ENCODE results near the gene IDNK. TPM values are rescaled to one million over a fixed set of nuclear protein-coding genes. Genes with fewer than 3 reads are reported as not detected.

IDNK gene
- total and polyA plus RNA-seq, 10 of the 15 experiments (the other 5 are each of a cell fraction or from before 2014, with no cell fraction given): 7.0 to 19.1 (median 10.6) TPM

- no peak for TF ChIP-seq ESRRA (IDR thresholded peaks at IDR 0.05; ENCODE audit: low read length)
- TF ChIP-seq CHD4 (IDR thresholded peaks at IDR 0.05): no peak
- TF ChIP-seq SP1 (IDR thresholded peaks at IDR 0.05; ENCODE audit: low read depth, low read length): no peak
- no peak for TF ChIP-seq WRNIP1 (IDR thresholded peaks at IDR 0.05; ENCODE audit: borderline replicate concordance, low read depth, low read length)
- no peak for TF ChIP-seq MLLT1 (IDR thresholded peaks at IDR 0.05)
Measured at GRCh38 chr9:83675466-83675865, 52.5 kb downstream of the IDNK start (continued).

GRCh38 chr9:83677596-83677995, 54.7 kb downstream of the IDNK start:
- ChIA-PET SMC1A (ENCODE audit: uncharacterized antibody, unreplicated experiment) (interaction anchor here (0.6 to 1.3 kb wide), 3 partner anchors 8 to 18 kb away, joined by 3 to 5 read pairs (median 5); no protein-coding TSS in a partner anchor), CTCF (interaction anchor here (1.0 kb wide), 1 partner anchor 258 kb away, joined by 3 read pairs; no protein-coding TSS in a partner anchor), POLR2A (interaction anchor here (0.6 to 1.9 kb wide), 3 partner anchors 9 to 47 kb away, joined by 3 to 6 read pairs (median 4); no protein-coding TSS in a partner anchor), RAD21 (ENCODE audit: unreplicated experiment) (interaction anchor here (1.2 kb wide), 1 partner anchor 30 kb away, joined by 5 read pairs; the partner anchor contains the start of gene UBQLN1)
- Histone ChIP-seq H3K36me3 (ENCODE audit: control insufficient read depth in 2 of 2, insufficient read depth in 2 of 2, low read length in 1 of 2) (peaks cover 13 to 37% of the 10 kb centered on the region in 2 experiments), H2AFZ (ENCODE audit: control insufficient read depth, low read depth, low read length) (no peak overlapping the region), H3K9ac (ENCODE audit: control insufficient read depth, insufficient read depth, low read length) (no peak overlapping the region), H3K4me2 (ENCODE audit: control insufficient read depth, insufficient read depth) (no peak overlapping the region), H4K20me1 (ENCODE audit: control insufficient read depth, insufficient read depth) (no peaks in the 10 kb centered on the region), H3K27me3 (replicated peaks in 1 of 2; ENCODE audit: control insufficient read depth in 2 of 2, insufficient read depth in 2 of 2, low read length in 1 of 2) (no peaks in the 10 kb centered on the region), H3K79me2 (ENCODE audit: control insufficient read depth, insufficient read depth, low read length) (peaks cover 22% of the 10 kb centered on the region), H3K27ac (ENCODE audit: control insufficient read depth, insufficient read depth) (no peak overlapping the region), H3K4me1 (ENCODE audit: control insufficient read depth, insufficient read depth, low read length) (no peaks in the 10 kb centered on the region), H3K9me3 (replicated peaks; ENCODE audit: control insufficient read depth, insufficient read depth, low read length) (no peaks in the 10 kb centered on the region), H3K4me3 (no peak overlapping the region)
- in situ Hi-C loops (cut with MboI) (no loop called here), intact Hi-C loops (cut with micrococcal nuclease; ENCODE audit: unreplicated experiment) (no loop called here)
- WGBS (ENCODE audit: insufficient coverage, insufficient replicate concordance, low lambda C conversion rate, missing lambda C conversion rate): 95% methylated on average over 3 of the region's 3 CpGs
- no TSS peak for BruUV-seq (replicated peaks)
- no peak for DNase-seq (ENCODE audit: low read depth, low spot score)
- no peak for ATAC-seq
- no peak for TF ChIP-seq SUPT20H (IDR thresholded peaks at IDR 0.05; ENCODE audit: borderline replicate concordance, control insufficient read depth, low read depth, low read length)
- TF ChIP-seq GATAD2B (conservative IDR thresholded peaks at IDR 0.05; ENCODE audit: low read depth): no peak
- no peak for TF ChIP-seq SIN3A (IDR thresholded peaks at IDR 0.05; ENCODE audit: low read depth, low read length)
- TF ChIP-seq BHLHE40 (IDR thresholded peaks at IDR 0.05; ENCODE audit: borderline replicate concordance in 1 of 2, low read depth in 2 of 2, low read length in 1 of 2): no peak
- TF ChIP-seq IRF4 (IDR thresholded peaks at IDR 0.05; ENCODE audit: low read depth, low read length): no peak
- no peak for TF ChIP-seq CTCF (IDR thresholded peaks at IDR 0.05 in 2 of 3, conservative IDR thresholded peaks at IDR 0.05 in 1 of 3; ENCODE audit: control insufficient read depth in 2 of 3, extremely low read depth in 1 of 3, insufficient read depth in 1 of 3, low read depth in 3 of 3, low read length in 3 of 3)
- no peak for TF ChIP-seq SRF (IDR thresholded peaks at IDR 0.05; ENCODE audit: low read depth in 2 of 2, low read length in 2 of 2)
- TF ChIP-seq CREM (IDR thresholded peaks at IDR 0.05; ENCODE audit: low read depth): no peak
- no peak for TF ChIP-seq MEF2A (IDR thresholded peaks at IDR 0.05; ENCODE audit: insufficient read depth, low read depth, low read length)
- TF ChIP-seq IRF5 (IDR thresholded peaks at IDR 0.05; ENCODE audit: borderline replicate concordance): no peak
- no peak for TF ChIP-seq POU2F2 (IDR thresholded peaks at IDR 0.05; ENCODE audit: borderline replicate concordance, low read depth, low read length)
- no peak for FAIRE-seq
